ENCODE results near the gene KIF1B.
"Not testable (repeated sequence)": the region's sequence is repeated elsewhere in the genome, so short reads cannot be mapped to it uniquely, and the experiment has no call there.

KIF1B gene

GRCh38 chr1:10253149-10253548, 42.8 kb downstream of the KIF1B start:
- no peak overlapping the region for H3K27ac ChIP-seq (ENCODE audit: insufficient read depth, low read depth, low read length, poor library complexity, severe bottlenecking)
- H3K4me1 ChIP-seq (ENCODE audit: control insufficient read depth, insufficient read depth, low read length): no peaks in the 10 kb centered on the region
- 83 to 98% methylated on average over 1 of the region's 1 CpG for WGBS, 2 experiments
- H3K9me3 ChIP-seq (ENCODE audit: control insufficient read depth, low read length): no peaks in the 10 kb centered on the region
- no peaks in the 10 kb centered on the region for H3K27me3 ChIP-seq (ENCODE audit: control insufficient read depth, insufficient read depth, low read length, poor library complexity, severe bottlenecking)
- H3K36me3 ChIP-seq (ENCODE audit: control insufficient read depth, insufficient read depth, low read length): peaks cover 3% of the 10 kb centered on the region
- no peak overlapping the region for H3K4me3 ChIP-seq (ENCODE audit: insufficient read depth, low read depth, low read length)

GRCh38 chr1:10253755-10254154, 43.4 kb downstream of the KIF1B start:
- Histone ChIP-seq H3K27ac (ENCODE audit: insufficient read depth, low read depth, low read length, poor library complexity, severe bottlenecking) (no peak overlapping the region), H3K36me3 (ENCODE audit: control insufficient read depth, insufficient read depth, low read length) (peaks cover 3% of the 10 kb centered on the region)
- WGBS, 2 experiments: 94 to 97% methylated on average over 3 of the region's 3 CpGs

GRCh38 chr1:10257851-10258250, 47.5 kb downstream of the KIF1B start:
- 82 to 84% methylated on average over 4 of the region's 4 CpGs for WGBS, 2 experiments
- no peaks in the 10 kb centered on the region for H3K9me3 ChIP-seq (ENCODE audit: control insufficient read depth, low read length)
- H3K4me1 ChIP-seq (ENCODE audit: control insufficient read depth, insufficient read depth, low read length): no peaks in the 10 kb centered on the region
- H3K36me3 ChIP-seq (ENCODE audit: control insufficient read depth, insufficient read depth, low read length): peaks cover 17% of the 10 kb centered on the region
- no peak overlapping the region for H3K27ac ChIP-seq (ENCODE audit: insufficient read depth, low read depth, low read length, poor library complexity, severe bottlenecking)
- no peak overlapping the region for H3K4me3 ChIP-seq (ENCODE audit: insufficient read depth, low read depth, low read length)
- no peaks in the 10 kb centered on the region for H3K27me3 ChIP-seq (ENCODE audit: control insufficient read depth, insufficient read depth, low read length, poor library complexity, severe bottlenecking)

More at GRCh38 chr1:10253755-10254154, 43.4 kb downstream of the KIF1B start:
- no peaks in the 10 kb centered on the region for H3K9me3 ChIP-seq (ENCODE audit: control insufficient read depth, low read length)
- H3K4me3 ChIP-seq (ENCODE audit: insufficient read depth, low read depth, low read length): no peak overlapping the region
- H3K27me3 ChIP-seq (ENCODE audit: control insufficient read depth, insufficient read depth, low read length, poor library complexity, severe bottlenecking): no peaks in the 10 kb centered on the region
- H3K4me1 ChIP-seq (ENCODE audit: control insufficient read depth, insufficient read depth, low read length): no peaks in the 10 kb centered on the region

GRCh38 chr1:10259547-10259946, 49.2 kb downstream of the KIF1B start:
- H3K4me1 ChIP-seq (ENCODE audit: control insufficient read depth, insufficient read depth, low read length); H3K9me3 ChIP-seq (ENCODE audit: control insufficient read depth, low read length); H3K27ac ChIP-seq (ENCODE audit: insufficient read depth, low read depth, low read length, poor library complexity, severe bottlenecking); H3K4me3 ChIP-seq (ENCODE audit: insufficient read depth, low read depth, low read length); H3K27me3 ChIP-seq (ENCODE audit: control insufficient read depth, insufficient read depth, low read length, poor library complexity, severe bottlenecking): not testable (repeated sequence)
- H3K36me3 ChIP-seq (ENCODE audit: control insufficient read depth, insufficient read depth, low read length): peaks cover 20% of the 10 kb centered on the region
- WGBS, 2 experiments: 88 to 94% methylated on average over 9 of the region's 9 CpGs

GRCh38 chr1:10263450-10264082, 53.2 kb downstream of the KIF1B start:
- WGBS, 2 experiments: 96 to 98% methylated on average over 2 to 3 of the region's 3 CpGs
- Histone ChIP-seq H3K4me1 (ENCODE audit: control insufficient read depth, insufficient read depth, low read length) (no peaks in the 10 kb centered on the region), H3K27ac (ENCODE audit: insufficient read depth, low read depth, low read length, poor library complexity, severe bottlenecking) (no peak overlapping the region), H3K27me3 (ENCODE audit: control insufficient read depth, insufficient read depth, low read length, poor library complexity, severe bottlenecking) (no peaks in the 10 kb centered on the region), H3K4me3 (ENCODE audit: insufficient read depth, low read depth, low read length) (no peak overlapping the region), H3K9me3 (ENCODE audit: control insufficient read depth, low read length) (no peaks in the 10 kb centered on the region), H3K36me3 (ENCODE audit: control insufficient read depth, insufficient read depth, low read length) (peaks cover 24% of the 10 kb centered on the region)

GRCh38 chr1:10265027-10265426, 54.7 kb downstream of the KIF1B start:
- Histone ChIP-seq H3K27me3 (ENCODE audit: control insufficient read depth, insufficient read depth, low read length, poor library complexity, severe bottlenecking) (no peaks in the 10 kb centered on the region), H3K4me3 (ENCODE audit: insufficient read depth, low read depth, low read length) (no peak overlapping the region), H3K36me3 (ENCODE audit: control insufficient read depth, insufficient read depth, low read length) (peaks cover 22% of the 10 kb centered on the region), H3K9me3 (ENCODE audit: control insufficient read depth, low read length) (no peaks in the 10 kb centered on the region), H3K4me1 (ENCODE audit: control insufficient read depth, insufficient read depth, low read length) (no peaks in the 10 kb centered on the region), H3K27ac (ENCODE audit: insufficient read depth, low read depth, low read length, poor library complexity, severe bottlenecking) (no peak overlapping the region)
- 95 to 97% methylated on average over 4 of the region's 4 CpGs for WGBS, 2 experiments

- no peak overlapping the region for H3K27ac ChIP-seq (ENCODE audit: insufficient read depth, low read depth, low read length, poor library complexity, severe bottlenecking)
- peaks cover 21% of the 10 kb centered on the region for H3K36me3 ChIP-seq (ENCODE audit: control insufficient read depth, insufficient read depth, low read length)
- 90 to 91% methylated on average over 3 of the region's 3 CpGs for WGBS, 2 experiments
- no peaks in the 10 kb centered on the region for H3K9me3 ChIP-seq (ENCODE audit: control insufficient read depth, low read length)
- H3K4me3 ChIP-seq (ENCODE audit: insufficient read depth, low read depth, low read length): no peak overlapping the region
- no peaks in the 10 kb centered on the region for H3K4me1 ChIP-seq (ENCODE audit: control insufficient read depth, insufficient read depth, low read length)
- H3K27me3 ChIP-seq (ENCODE audit: control insufficient read depth, insufficient read depth, low read length, poor library complexity, severe bottlenecking): no peaks in the 10 kb centered on the region
These were observed 55.5 kb downstream of the KIF1B start for GRCh38 chr1:10265900-10266299.

GRCh38 chr1:10267319-10267718, 56.9 kb downstream of the KIF1B start:
- H3K4me3 ChIP-seq (ENCODE audit: insufficient read depth, low read depth, low read length): no peak overlapping the region
- H3K9me3 ChIP-seq (ENCODE audit: control insufficient read depth, low read length): no peaks in the 10 kb centered on the region
- peaks cover 11% of the 10 kb centered on the region for H3K36me3 ChIP-seq (ENCODE audit: control insufficient read depth, insufficient read depth, low read length)
- H3K27me3 ChIP-seq (ENCODE audit: control insufficient read depth, insufficient read depth, low read length, poor library complexity, severe bottlenecking): no peaks in the 10 kb centered on the region
- no peaks in the 10 kb centered on the region for H3K4me1 ChIP-seq (ENCODE audit: control insufficient read depth, insufficient read depth, low read length)
- 93 to 98% methylated on average over 5 of the region's 5 CpGs for WGBS, 2 experiments
- H3K27ac ChIP-seq (ENCODE audit: insufficient read depth, low read depth, low read length, poor library complexity, severe bottlenecking): no peak overlapping the region

- Histone ChIP-seq H3K27ac (ENCODE audit: insufficient read depth, low read depth, low read length, poor library complexity, severe bottlenecking) (no peak overlapping the region), H3K9me3 (ENCODE audit: control insufficient read depth, low read length) (no peaks in the 10 kb centered on the region), H3K4me3 (ENCODE audit: insufficient read depth, low read depth, low read length) (no peak overlapping the region), H3K4me1 (ENCODE audit: control insufficient read depth, insufficient read depth, low read length) (no peaks in the 10 kb centered on the region), H3K36me3 (ENCODE audit: control insufficient read depth, insufficient read depth, low read length) (peaks cover 7% of the 10 kb centered on the region), H3K27me3 (ENCODE audit: control insufficient read depth, insufficient read depth, low read length, poor library complexity, severe bottlenecking) (no peaks in the 10 kb centered on the region)
- WGBS, 2 experiments: 93 to 97% methylated on average over 5 of the region's 5 CpGs
These were observed 57.6 kb downstream of the KIF1B start for GRCh38 chr1:10267921-10268320.

GRCh38 chr1:10271090-10271489, 60.7 kb downstream of the KIF1B start:
- H3K36me3 ChIP-seq (ENCODE audit: control insufficient read depth, insufficient read depth, low read length): peaks cover 4% of the 10 kb centered on the region

GRCh38 chr1:10271869-10272268, 61.5 kb downstream of the KIF1B start:
- Histone ChIP-seq H3K4me1 (ENCODE audit: control insufficient read depth, insufficient read depth, low read length) (no peaks in the 10 kb centered on the region), H3K4me3 (ENCODE audit: insufficient read depth, low read depth, low read length) (no peak overlapping the region), H3K27me3 (ENCODE audit: control insufficient read depth, insufficient read depth, low read length, poor library complexity, severe bottlenecking) (no peaks in the 10 kb centered on the region), H3K27ac (ENCODE audit: insufficient read depth, low read depth, low read length, poor library complexity, severe bottlenecking) (no peak overlapping the region), H3K36me3 (ENCODE audit: control insufficient read depth, insufficient read depth, low read length) (peaks cover 4% of the 10 kb centered on the region), H3K9me3 (ENCODE audit: control insufficient read depth, low read length) (no peaks in the 10 kb centered on the region)
- WGBS, 2 experiments: 92 to 97% methylated on average over 2 of the region's 2 CpGs

More at GRCh38 chr1:10271090-10271489, 60.7 kb downstream of the KIF1B start:
- Histone ChIP-seq H3K4me3 (ENCODE audit: insufficient read depth, low read depth, low read length) (no peak overlapping the region), H3K4me1 (ENCODE audit: control insufficient read depth, insufficient read depth, low read length) (no peaks in the 10 kb centered on the region), H3K27me3 (ENCODE audit: control insufficient read depth, insufficient read depth, low read length, poor library complexity, severe bottlenecking) (no peaks in the 10 kb centered on the region), H3K9me3 (ENCODE audit: control insufficient read depth, low read length) (no peaks in the 10 kb centered on the region), H3K27ac (ENCODE audit: insufficient read depth, low read depth, low read length, poor library complexity, severe bottlenecking) (no peak overlapping the region)
- WGBS, 2 experiments: 100% methylated on average over 1 of the region's 2 CpGs
